Lower leg skin (tissue), 3 donors: ENCODE measurements around the gene USP46.

Source experiments
- CTCF ChIP-seq, 3 donors: fragments of 450-650 bp; IDR thresholded peaks; one replicate each; pipeline ENCODE4 v1.5.1; 2016; ENCODE audit warnings: antibody characterized with exemption in 3 of 3, mild to moderate bottlenecking in 3 of 3, moderate library complexity in 2 of 3
- POLR2A ChIP-seq, 2 donors: fragments of 450-650 bp; IDR thresholded peaks; one replicate each; pipeline ENCODE4 v1.6.1; 2016 to 2017; ENCODE audit warnings: antibody characterized with exemption in 2 of 2, mild to moderate bottlenecking in 1 of 2, moderate library complexity in 1 of 2

GRCh38 chr4:52600275-52600674, 58.8 kb downstream of the USP46 start:
- no peak for TF ChIP-seq CTCF (IDR thresholded peaks at IDR 0.05)
- TF ChIP-seq POLR2A (IDR thresholded peaks at IDR 0.05), result no peak
